Measurements from ENCODE around the gene ADCYAP1.

GRCh38 chr18:916562-916961 is 11.9 kb downstream of the ADCYAP1 start:
- no peak for TF ChIP-seq POLR2A (IDR thresholded peaks at IDR 0.05)
- TF ChIP-seq, protein P1, sequence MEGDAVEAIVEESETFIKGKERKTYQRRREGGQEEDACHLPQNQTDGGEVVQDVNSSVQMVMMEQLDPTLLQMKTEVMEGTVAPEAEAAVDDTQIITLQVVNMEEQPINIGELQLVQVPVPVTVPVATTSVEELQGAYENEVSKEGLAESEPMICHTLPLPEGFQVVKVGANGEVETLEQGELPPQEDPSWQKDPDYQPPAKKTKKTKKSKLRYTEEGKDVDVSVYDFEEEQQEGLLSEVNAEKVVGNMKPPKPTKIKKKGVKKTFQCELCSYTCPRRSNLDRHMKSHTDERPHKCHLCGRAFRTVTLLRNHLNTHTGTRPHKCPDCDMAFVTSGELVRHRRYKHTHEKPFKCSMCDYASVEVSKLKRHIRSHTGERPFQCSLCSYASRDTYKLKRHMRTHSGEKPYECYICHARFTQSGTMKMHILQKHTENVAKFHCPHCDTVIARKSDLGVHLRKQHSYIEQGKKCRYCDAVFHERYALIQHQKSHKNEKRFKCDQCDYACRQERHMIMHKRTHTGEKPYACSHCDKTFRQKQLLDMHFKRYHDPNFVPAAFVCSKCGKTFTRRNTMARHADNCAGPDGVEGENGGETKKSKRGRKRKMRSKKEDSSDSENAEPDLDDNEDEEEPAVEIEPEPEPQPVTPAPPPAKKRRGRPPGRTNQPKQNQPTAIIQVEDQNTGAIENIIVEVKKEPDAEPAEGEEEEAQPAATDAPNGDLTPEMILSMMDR (IDR thresholded peaks at IDR 0.05): no peak

All from vagina (tissue), 2 donors.